DOHH2 (cell line): ENCODE results near the gene IQSEC1.

Source experiments
- H3F3A ChIP-seq: fragments of 200-600 bp; sonication (generic), shearing (Covaris generic); 2 replicates; pipeline ENCODE4 v1.6.0; 2016; ENCODE audit warnings: antibody characterized with exemption, mild to moderate bottlenecking; ENCODE audit not compliant: control insufficient read depth, insufficient read depth
- H3K27ac ChIP-seq: fragments of 200-600 bp; sonication (generic); 2 replicates; pipeline ENCODE4 v1.5.1; 2014; ENCODE audit warnings: low read depth, mild to moderate bottlenecking, low read length, moderate library complexity
- H3K27me3 ChIP-seq: fragments of 200-600 bp; sonication (generic); 2 replicates; pipeline ENCODE4 v1.6.1; 2014; ENCODE audit warnings: mild to moderate bottlenecking, low read length, mixed read lengths; ENCODE audit not compliant: control insufficient read depth
- H3K36me3 ChIP-seq: fragments of 200-600 bp; sonication (generic); 2 replicates; pipeline ENCODE4 v1.6.1; 2014; ENCODE audit warnings: mild to moderate bottlenecking, low read length, moderate library complexity, mixed read lengths; ENCODE audit not compliant: control insufficient read depth
- H3K4me1 ChIP-seq: fragments of 200-600 bp; sonication (generic); 2 replicates; pipeline ENCODE4 v1.6.1; 2014; ENCODE audit warnings: mild to moderate bottlenecking, low read length, mixed read lengths; ENCODE audit not compliant: control insufficient read depth
- H3K4me2 ChIP-seq: fragments of 200-600 bp; sonication (generic); 2 replicates; pipeline ENCODE4 v1.6.0; 2014; ENCODE audit warnings: mild to moderate bottlenecking, low read length, moderate library complexity
- H3K4me3 ChIP-seq: fragments of 200-600 bp; sonication (generic); 2 replicates; pipeline ENCODE4 v1.5.1; 2014; ENCODE audit warnings: mild to moderate bottlenecking, low read length, mixed read lengths
- H3K79me2 ChIP-seq: fragments of 200-600 bp; sonication (generic); 2 replicates; pipeline ENCODE4 v1.6.1; 2014; ENCODE audit warnings: mild to moderate bottlenecking, low read length, mixed read lengths; ENCODE audit not compliant: control insufficient read depth
- H3K9me2 ChIP-seq: fragments of 200-600 bp; sonication (generic); replicated peaks from 2 replicates; pipeline ENCODE4 v1.6.1; 2014; ENCODE audit warnings: mild to moderate bottlenecking, low read length, mixed read lengths; ENCODE audit not compliant: control insufficient read depth
- H3K9me3 ChIP-seq: fragments of 200-600 bp; sonication (generic); 2 replicates; pipeline ENCODE4 v1.6.1; 2014; ENCODE audit warnings: antibody characterized with exemption, low read length, mixed read lengths; ENCODE audit not compliant: control insufficient read depth, insufficient read depth
- H4K20me1 ChIP-seq: fragments of 200-600 bp; sonication (generic); 2 replicates; pipeline ENCODE4 v1.6.0; 2014; ENCODE audit warnings: low read depth, mild to moderate bottlenecking, antibody characterized with exemption, low read length, moderate library complexity; ENCODE audit not compliant: control insufficient read depth, insufficient read depth
- EZH2phosphoT487 ChIP-seq: fragments of 200-600 bp; sonication (generic); IDR thresholded peaks from 2 replicates; pipeline ENCODE4 v1.6.1; 2017; ENCODE audit warnings: borderline replicate concordance, mild to moderate bottlenecking, antibody characterized with exemption, low read length, moderate library complexity, mixed read lengths
- TF ChIP-seq, protein P1 (sequence below): fragments of 200-600 bp; sonication (generic); IDR thresholded peaks from one replicate; pipeline ENCODE4 v1.5.1; 2014; ENCODE audit warnings: antibody characterized with exemption, mild to moderate bottlenecking, low read depth, low read length; ENCODE audit not compliant: poor library complexity, severe bottlenecking

Gene IQSEC1

DNA sequence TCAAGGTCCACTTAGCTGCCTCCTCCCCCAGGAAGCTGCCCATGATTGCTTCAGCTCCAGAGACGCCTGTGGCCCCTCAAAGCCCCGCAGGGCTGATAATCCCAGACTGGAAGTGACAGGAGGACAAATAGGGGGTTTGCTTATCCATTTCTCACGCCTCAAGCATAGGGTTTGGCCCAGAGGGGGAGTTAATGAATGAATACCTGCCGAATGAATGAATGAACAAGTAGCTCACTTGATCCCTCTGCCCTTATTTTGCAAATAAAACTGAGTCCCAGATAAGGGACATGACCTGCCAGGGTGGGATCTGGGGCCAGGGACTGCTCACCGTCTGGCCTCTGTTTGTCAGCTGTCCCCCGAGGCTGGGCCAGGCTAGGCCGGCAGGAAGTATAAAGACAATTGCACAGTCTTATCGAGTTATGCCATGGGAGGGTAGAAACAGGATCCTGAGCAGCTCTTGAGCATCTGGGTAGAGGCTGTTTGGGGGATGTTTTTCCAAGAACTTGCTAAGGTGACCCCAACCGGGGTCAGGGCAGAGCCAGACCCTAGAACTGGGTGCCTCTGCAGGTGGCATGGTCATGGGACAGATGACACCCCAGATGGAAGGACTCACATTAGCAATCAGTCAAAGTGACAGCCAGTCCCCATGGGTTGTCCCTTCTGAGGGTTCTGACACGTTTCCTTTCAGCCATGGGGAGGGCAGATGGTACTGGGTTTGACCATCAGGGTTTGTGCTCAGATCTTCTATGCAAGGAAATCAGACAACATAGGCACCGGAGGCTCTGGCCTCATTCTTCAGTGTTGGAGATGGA lies 45.0 kb downstream of the IQSEC1 start:
- Histone ChIP-seq H3K4me3 (no peak overlapping the region), H3K36me3 (no peaks in the 10 kb centered on the region), H3K9me2 (no peaks in the 10 kb centered on the region), H3K27ac (no peak overlapping the region), H3K27me3 (peaks cover 11% of the 10 kb centered on the region), H3K9me3 (no peaks in the 10 kb centered on the region), H3F3A (no peaks in the 10 kb centered on the region), H3K79me2 (no peaks in the 10 kb centered on the region), H4K20me1 (no peaks in the 10 kb centered on the region), H3K4me2 (no peak overlapping the region), H3K4me1 (peaks cover 2% of the 10 kb centered on the region)
- TF ChIP-seq, protein P1, sequence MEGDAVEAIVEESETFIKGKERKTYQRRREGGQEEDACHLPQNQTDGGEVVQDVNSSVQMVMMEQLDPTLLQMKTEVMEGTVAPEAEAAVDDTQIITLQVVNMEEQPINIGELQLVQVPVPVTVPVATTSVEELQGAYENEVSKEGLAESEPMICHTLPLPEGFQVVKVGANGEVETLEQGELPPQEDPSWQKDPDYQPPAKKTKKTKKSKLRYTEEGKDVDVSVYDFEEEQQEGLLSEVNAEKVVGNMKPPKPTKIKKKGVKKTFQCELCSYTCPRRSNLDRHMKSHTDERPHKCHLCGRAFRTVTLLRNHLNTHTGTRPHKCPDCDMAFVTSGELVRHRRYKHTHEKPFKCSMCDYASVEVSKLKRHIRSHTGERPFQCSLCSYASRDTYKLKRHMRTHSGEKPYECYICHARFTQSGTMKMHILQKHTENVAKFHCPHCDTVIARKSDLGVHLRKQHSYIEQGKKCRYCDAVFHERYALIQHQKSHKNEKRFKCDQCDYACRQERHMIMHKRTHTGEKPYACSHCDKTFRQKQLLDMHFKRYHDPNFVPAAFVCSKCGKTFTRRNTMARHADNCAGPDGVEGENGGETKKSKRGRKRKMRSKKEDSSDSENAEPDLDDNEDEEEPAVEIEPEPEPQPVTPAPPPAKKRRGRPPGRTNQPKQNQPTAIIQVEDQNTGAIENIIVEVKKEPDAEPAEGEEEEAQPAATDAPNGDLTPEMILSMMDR: no peak
- TF ChIP-seq EZH2phosphoT487: no peak

DNA sequence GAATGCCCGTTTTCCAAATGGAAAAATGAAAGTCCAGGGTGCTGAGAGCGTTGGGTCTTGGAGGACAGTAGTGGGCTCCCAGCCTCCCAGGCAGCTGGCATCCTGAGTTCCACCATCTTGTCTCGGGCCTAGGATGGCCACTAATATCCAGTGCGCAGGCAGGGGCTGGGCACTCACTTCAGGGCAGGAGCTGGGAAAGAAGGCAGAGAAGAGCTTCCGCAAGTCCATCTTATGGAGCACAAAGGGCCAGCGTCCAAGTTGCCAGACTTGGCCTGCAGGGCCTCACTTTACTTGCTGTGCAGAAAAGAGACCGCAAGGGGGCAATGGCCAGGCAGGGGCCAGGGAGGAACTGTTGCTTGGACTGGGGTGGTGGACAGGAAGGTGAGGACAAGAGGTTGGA lies 46.1 kb downstream of the IQSEC1 start:
- H3K4me2 ChIP-seq: no peak overlapping the region
- no peaks in the 10 kb centered on the region for H3K79me2 ChIP-seq
- H3K4me3 ChIP-seq: no peak overlapping the region
- H3F3A ChIP-seq: no peaks in the 10 kb centered on the region
- H3K4me1 ChIP-seq: peaks cover 13% of the 10 kb centered on the region
- TF ChIP-seq, protein P1: no peak
- TF ChIP-seq EZH2phosphoT487: no peak
- no peaks in the 10 kb centered on the region for H3K9me2 ChIP-seq
- H3K27me3 ChIP-seq: peaks cover 14% of the 10 kb centered on the region
- no peaks in the 10 kb centered on the region for H3K36me3 ChIP-seq
- H3K27ac ChIP-seq: no peak overlapping the region
- H3K9me3 ChIP-seq: no peaks in the 10 kb centered on the region
- H4K20me1 ChIP-seq: no peaks in the 10 kb centered on the region

DNA sequence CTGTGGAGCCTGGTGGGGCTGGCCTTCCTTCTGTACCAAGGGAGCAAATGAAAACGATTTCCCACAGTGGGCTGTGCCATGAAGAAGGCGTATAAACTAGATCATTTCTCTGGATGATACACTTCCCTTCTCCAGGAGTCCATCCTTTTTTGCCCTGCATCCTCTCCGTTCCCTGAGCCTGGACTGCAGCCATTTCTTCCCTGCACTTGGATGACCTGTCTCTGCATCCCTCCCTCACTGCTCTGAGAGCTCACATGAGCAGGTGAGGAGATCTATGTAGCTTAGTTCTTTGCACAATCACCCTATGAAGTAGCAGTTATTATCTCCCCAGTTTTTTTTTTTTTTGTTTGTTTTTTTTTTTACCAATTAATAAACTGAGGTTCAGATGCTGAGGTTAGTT lies 46.7 kb downstream of the IQSEC1 start:
- Histone ChIP-seq H3K4me3 (no peak overlapping the region), H3K4me2 (no peak overlapping the region), H3K27ac (no peak overlapping the region), H4K20me1 (no peaks in the 10 kb centered on the region), H3K9me2 (no peaks in the 10 kb centered on the region), H3F3A (no peaks in the 10 kb centered on the region), H3K36me3 (no peaks in the 10 kb centered on the region), H3K4me1 (peaks cover 19% of the 10 kb centered on the region), H3K27me3 (peaks cover 20% of the 10 kb centered on the region), H3K9me3 (no peaks in the 10 kb centered on the region), H3K79me2 (no peaks in the 10 kb centered on the region)
- TF ChIP-seq EZH2phosphoT487: no peak
- TF ChIP-seq, protein P1: no peak
